SK-N-MC (cell line): ENCODE data around the gene ADK.
"Not testable (repeated sequence)": the region's sequence is repeated elsewhere in the genome, so short reads cannot be mapped to it uniquely, and the experiment has no call there.

ENCODE experiments used
- DNase-seq: peaks from one replicate; pipeline ENCODE4 v3.0.0-alpha.2; 2011; ENCODE audit warnings: low read depth, low spot score
- H3K27ac ChIP-seq: fragments of 200-600 bp; sonication (generic); 2 replicates; pipeline ENCODE4 v1.5.1; 2016; ENCODE audit warnings: mixed run types
- H3K36me3 ChIP-seq: fragments of 200-600 bp; sonication (generic); 2 replicates; pipeline ENCODE4 v1.6.1; 2017; ENCODE audit warnings: antibody characterized with exemption, low read length, mixed read lengths; ENCODE audit not compliant: insufficient read depth
- H3K4me3 ChIP-seq: fragments of 200-600 bp; sonication (generic); 2 replicates; pipeline ENCODE4 v1.5.1; 2016
- H3K9ac ChIP-seq: fragments of 200-600 bp; sonication (generic); 2 replicates; pipeline ENCODE4 v1.8.0; 2017; ENCODE audit warnings: mixed run types, mixed read lengths; ENCODE audit not compliant: insufficient read length
- H3K9me3 ChIP-seq: fragments of 200-600 bp; sonication (generic); 2 replicates; pipeline ENCODE4 v1.6.1; 2017; ENCODE audit warnings: low read depth, mild to moderate bottlenecking, antibody characterized with exemption, low read length, moderate library complexity, mixed read lengths
- EZH2 ChIP-seq: fragments of 200-600 bp; sonication (generic); IDR thresholded peaks from one replicate; pipeline ENCODE4 v1.6.1; 2017; ENCODE audit warnings: antibody characterized with exemption
- FOXP2 ChIP-seq: optimal IDR thresholded peaks from 2 replicates; pipeline ENCODE3; 2011; ENCODE audit warnings: mild to moderate bottlenecking, moderate library complexity; ENCODE audit not compliant: insufficient read depth; ENCODE audit errors: extremely low read length, control extremely low read depth
- POLR2AphosphoS5 ChIP-seq: IDR thresholded peaks from 2 replicates; pipeline ENCODE4 v1.6.1; 2012; ENCODE audit warnings: mild to moderate bottlenecking, low read depth, low read length, borderline replicate concordance

ADK gene

DNA sequence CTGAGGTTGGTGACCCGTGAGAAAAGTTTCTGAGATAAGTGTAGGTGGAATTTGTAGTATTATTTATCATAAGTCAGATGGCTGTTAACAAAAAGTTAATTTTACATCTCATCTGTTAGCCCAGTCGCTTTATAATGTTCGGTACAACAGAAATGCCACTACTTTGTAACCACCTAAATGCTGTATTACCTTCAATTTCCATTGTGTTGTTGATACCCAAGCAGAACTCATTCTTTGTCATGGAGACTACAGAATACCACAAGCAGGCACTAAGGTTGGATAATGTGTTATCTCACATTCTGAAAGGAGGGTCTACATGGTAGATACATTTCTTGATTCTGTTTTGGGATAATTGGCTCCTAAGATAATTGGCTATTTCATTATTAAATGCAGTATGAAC, 425.6 kb downstream of the ADK start:
- Histone ChIP-seq H3K27ac (no peak overlapping the region), H3K9me3 (no peaks in the 10 kb centered on the region), H3K36me3 (no peaks in the 10 kb centered on the region), H3K9ac (no peak overlapping the region), H3K4me3 (no peak overlapping the region)
- no peak for DNase-seq
- TF ChIP-seq FOXP2 (no peak), EZH2 (no peak)

DNA sequence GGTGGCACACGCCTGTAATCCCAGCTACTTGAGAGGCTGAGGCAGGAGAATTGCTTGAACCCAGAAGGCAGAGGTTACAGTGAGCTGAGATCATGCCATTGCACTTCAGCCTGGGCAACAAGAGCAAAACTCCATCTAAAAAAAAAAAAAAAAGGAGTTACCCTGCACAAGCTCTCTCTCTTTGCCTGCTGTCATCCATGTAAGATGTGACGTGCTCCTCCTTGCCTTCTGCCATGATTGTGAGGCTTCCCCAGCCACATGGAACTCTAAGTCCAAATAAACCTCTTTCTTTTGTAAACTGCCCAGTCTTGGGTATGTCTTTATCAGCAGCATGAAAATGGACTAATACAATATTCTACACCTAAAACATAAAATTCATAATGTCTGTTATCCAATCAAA, 429.4 kb downstream of the ADK start:
- H3K9me3 ChIP-seq, H3K36me3 ChIP-seq, H3K9ac ChIP-seq, H3K27ac ChIP-seq, DNase-seq, H3K4me3 ChIP-seq: not testable (repeated sequence)

DNA sequence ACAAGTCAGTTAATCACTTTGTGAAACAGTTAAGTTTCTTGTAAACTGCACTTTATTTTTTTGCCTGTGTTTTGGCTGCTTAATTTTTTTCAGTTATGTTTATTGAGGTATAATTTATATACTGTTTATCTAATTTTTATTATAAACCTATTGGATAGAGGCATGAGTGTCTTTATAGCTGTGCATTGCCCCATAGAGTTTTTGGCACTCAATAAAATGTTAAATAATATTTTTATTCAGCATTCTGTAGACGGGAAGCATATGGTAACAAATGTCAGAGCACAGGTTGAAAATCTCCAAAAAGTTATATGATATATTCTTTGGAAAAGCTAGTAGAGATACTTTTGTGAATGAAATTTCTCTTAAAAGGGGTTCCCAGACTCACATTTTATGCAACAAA, 431.5 kb downstream of the ADK start:
- no peaks in the 10 kb centered on the region for H3K36me3 ChIP-seq

DNA sequence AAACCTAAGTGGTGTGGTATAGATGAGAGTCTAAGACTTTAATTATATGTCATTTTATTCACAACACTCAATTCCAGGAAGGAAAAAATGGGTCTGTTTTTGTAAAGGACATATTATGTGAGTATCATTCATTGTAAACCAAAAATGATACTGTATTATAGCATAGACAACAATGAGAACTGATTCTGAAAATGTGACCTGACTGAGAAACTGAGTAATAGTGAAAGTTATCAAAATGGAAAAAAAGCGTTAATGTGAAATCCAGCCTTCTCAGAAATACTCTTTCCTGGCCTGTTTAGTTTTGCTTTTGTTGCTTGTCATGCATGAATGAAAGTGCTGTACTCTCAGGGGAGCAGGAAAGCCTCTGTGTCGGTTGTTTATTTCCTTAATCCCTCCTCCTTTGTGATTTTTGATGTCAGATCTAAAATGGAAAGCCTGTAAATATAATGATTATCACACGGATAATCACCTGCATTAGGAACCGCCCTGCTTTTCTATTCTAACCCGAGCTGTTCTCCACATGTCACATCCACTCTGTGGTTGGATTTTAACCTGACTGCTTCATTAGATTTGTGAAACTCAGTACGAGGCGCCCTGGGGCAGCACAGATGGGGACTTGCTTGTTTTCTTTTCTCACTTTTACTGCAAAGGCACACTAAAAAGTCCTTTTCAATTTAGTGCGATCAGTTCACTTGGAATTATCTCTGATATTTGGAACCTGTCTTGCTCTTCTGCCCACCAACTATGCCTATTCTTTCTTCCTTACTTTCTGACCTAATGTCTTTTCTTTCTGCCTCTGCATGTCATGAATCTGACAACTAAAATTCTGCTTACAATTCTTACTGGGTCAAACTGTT, 434.4 kb downstream of the ADK start:
- Histone ChIP-seq H3K9ac (no peak overlapping the region), H3K4me3 (peak overlapping the region; percentile 40; the same call in 1 of the 2 replicates), H3K36me3 (no peaks in the 10 kb centered on the region), H3K27ac (0 out of 2 replicates have a peak overlapping the region, but pooled peaks have one; percentile 8), H3K9me3 (no peaks in the 10 kb centered on the region)
- DNase-seq = no peak
- TF ChIP-seq POLR2AphosphoS5 (no peak), FOXP2 (no peak), EZH2 (no peak)

More for the DNA sequence above, 431.5 kb downstream of the ADK start:
- DNase-seq = no peak
- Histone ChIP-seq H3K9me3 (no peaks in the 10 kb centered on the region), H3K4me3 (no peak overlapping the region), H3K9ac (no peak overlapping the region), H3K27ac (no peak overlapping the region)
- TF ChIP-seq EZH2 = no peak

DNA sequence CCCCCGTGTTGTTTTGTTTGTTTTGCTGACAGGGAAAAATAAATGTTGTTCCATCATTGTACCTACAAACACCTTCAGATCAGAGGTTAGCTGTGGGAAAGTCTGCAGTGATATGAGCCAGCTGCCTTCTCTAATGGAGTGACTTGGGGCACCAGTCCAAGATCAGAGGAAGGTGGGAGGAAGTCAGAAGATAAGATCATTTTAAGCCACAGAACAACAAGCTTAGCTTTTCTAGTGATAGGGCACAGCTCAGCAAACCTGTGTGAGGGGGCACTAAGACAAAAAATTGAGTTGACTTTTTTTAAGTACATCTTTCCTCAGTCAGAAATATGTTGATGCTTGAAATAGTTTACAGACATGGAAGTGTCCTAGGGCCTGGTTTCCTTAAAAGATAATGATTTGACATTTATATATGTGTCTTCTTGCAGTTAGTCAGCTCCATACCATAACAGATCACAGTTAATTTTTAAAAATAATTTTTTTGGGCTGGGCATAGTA, 435.1 kb downstream of the ADK start:
- Histone ChIP-seq H3K36me3 (no peaks in the 10 kb centered on the region), H3K9me3 (no peaks in the 10 kb centered on the region), H3K27ac (no peak overlapping the region), H3K9ac (no peak overlapping the region), H3K4me3 (peak overlapping the region; percentile 40; the same call in 1 of the 2 replicates)
- DNase-seq = no peak
- TF ChIP-seq POLR2AphosphoS5 (no peak), EZH2 (no peak), FOXP2 (no peak)

DNA sequence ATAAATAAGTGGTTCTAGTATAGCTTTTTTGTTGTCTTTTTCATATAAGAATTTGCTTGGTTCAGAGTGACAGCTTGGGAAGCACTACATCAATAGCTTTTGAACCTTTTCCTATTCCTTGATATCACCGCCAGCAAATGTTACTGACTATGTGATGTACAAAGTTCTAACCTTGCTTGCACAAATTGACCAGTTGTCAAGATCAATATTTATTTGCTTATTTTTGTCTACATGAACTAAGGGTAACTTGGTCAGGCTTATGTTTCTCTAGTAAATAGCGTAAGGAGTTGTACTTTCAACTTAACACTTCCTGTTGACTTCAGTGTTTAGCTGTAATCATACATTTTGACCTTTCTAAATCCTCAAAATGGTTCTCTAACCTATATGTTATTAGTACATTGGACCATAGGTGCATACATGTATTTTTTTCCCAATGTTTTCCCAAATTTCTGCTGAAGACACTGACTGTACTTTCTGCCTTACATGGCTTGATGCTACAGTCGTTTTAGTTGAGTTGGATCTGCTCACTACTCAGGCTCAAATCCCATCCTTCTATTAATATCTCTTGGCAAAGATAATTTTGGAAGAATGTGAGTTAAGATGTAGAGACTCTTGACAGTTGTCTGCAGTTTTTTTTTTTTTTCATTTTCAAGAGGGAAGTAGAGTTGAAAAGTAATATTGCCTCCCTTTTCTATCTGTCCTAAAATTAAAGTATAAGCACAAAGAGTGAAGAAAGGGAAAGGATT, 436.3 kb downstream of the ADK start:
- no peaks in the 10 kb centered on the region for H3K9me3 ChIP-seq
- no peak overlapping the region for H3K27ac ChIP-seq
- no peak for TF ChIP-seq EZH2
- H3K9ac ChIP-seq = no peak overlapping the region
- H3K36me3 ChIP-seq = no peaks in the 10 kb centered on the region
- no peak overlapping the region for H3K4me3 ChIP-seq
- no peak for DNase-seq

DNA sequence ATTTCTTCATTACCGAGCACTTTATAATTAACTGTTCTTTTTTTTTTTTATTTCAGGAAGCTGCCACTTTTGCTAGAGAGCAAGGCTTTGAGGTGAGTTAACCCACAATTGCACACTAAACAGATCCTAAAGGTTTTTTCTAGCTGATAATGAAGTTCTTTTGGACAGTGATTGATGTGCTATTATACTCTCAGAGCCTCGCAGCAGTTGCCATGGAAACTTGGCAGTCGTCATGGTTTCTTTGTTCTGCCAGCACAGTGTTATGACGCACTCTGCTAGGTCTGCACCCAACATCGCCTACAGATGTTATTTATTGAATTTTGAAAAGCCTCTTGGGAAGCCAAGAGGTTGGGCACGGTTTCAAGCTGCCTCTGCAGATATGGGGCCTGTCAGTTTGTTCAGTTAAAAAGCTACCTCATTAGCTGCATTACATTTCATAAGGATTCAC, 438.2 kb downstream of the ADK start:
- Histone ChIP-seq H3K4me3 (peak overlapping the region; percentile 47), H3K27ac (peak overlapping the region; percentile 46; the same call in 1 of the 2 replicates), H3K36me3 (no peaks in the 10 kb centered on the region), H3K9me3 (no peaks in the 10 kb centered on the region), H3K9ac (peak overlapping the region; percentile 47)
- peak; percentile 60 for DNase-seq
- TF ChIP-seq FOXP2 = peak; percentile 64
- TF ChIP-seq POLR2AphosphoS5 = no peak

DNA sequence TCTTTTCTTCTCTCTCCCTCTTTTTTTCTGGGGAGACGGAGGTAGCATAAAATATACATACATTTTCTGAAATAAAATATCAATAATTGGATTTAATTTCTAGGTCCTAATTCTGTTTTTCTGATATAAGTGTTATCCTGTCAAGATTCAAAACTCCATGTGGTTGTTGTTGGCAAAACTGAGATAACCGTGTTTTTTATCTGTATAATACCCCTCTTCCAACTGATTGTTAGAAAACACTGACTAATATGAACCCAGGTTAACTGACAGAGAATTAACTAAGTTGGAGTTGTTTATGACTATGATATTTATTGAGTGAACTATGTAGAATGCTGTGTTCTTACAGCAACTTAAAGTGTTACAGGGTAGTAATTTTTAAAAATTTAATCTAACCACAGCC, 438.8 kb downstream of the ADK start:
- Histone ChIP-seq H3K9ac (peak overlapping the region; percentile 47), H3K4me3 (peak overlapping the region; percentile 47), H3K27ac (peak overlapping the region; percentile 46; the same call in 1 of the 2 replicates), H3K9me3 (no peaks in the 10 kb centered on the region), H3K36me3 (no peaks in the 10 kb centered on the region)
- DNase-seq = no peak
- TF ChIP-seq FOXP2 (no peak), POLR2AphosphoS5 (no peak), EZH2 (no peak)

DNA sequence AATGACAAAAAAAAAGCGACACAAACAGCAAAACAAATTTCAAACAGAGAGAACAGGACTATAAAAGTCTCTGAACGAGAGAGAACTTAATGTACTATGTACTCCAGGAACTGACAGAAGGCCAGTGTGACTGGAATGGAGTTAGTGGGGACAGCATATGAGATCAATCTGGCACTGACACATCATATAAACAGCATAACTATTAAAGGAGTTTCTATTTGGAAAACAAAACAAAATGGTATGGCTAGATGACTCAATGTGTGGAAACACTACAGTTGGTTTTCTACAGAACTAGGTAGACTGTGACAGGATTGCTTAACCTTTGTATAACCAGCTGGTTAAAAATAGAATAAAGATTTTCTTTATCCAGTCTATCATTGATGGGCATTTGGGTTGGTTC, 442.4 kb downstream of the ADK start:
- Histone ChIP-seq H3K9me3 (no peaks in the 10 kb centered on the region), H3K27ac (no peak overlapping the region), H3K4me3 (no peak overlapping the region), H3K36me3 (no peaks in the 10 kb centered on the region), H3K9ac (no peak overlapping the region)
- DNase-seq = no peak
- TF ChIP-seq FOXP2 (no peak), EZH2 (no peak), POLR2AphosphoS5 (no peak)
